ENCODE data around the gene MBD4. TPM values are rescaled to one million over a fixed set of nuclear protein-coding genes. Genes with fewer than 3 reads are reported as not detected.
"Not testable (repeated sequence)": the region's sequence is repeated elsewhere in the genome, so short reads cannot be mapped to it uniquely, and the experiment has no call there.

The MBD4 gene
- total and polyA plus RNA-seq, 2 of the 4 experiments (the other 2 are of a cell fraction), result 13.8 to 15.0 TPM

DNA sequence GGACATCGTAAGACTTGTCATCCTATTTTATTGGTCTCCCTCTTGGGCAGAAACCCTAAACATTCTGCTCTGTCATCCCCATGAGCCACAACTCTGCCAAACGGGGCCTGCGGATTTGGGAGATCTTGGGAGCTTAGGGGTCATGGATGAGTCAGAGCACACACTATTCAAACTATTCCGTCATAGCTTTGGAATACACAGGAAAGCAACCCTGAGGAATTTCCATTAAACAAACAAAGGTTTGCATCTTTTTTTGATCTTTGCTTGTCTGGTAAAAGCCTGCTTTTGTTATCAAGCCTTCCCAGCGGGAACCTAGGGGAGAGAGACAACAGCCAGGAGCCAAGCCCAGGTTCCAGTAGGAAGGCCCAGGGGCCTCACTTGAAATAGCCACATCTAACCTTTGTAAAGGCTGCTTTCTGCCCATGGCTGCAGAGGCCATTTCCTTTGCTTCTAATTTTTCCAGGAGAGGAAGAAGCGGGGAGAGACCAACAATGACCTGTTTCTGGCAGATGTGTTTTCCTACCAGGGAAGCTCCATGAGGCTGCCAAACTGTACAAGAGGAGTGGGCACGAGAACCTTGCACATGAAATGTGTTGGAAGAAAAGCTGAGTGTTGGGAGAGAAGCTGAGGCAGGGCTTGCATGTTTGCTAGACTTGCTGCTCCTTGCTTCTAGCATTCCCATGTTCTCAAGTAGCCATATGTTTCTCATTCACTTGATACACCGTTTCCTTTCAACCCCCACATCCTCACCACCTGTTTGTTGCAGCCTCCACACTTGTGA is 50.8 kb downstream of the MBD4 start:
- intact Hi-C loops (cut with micrococcal nuclease); H2AFZ ChIP-seq (replicated peaks; ENCODE audit: low read length, poor library complexity); CTCF ChIA-PET; H3K9ac ChIP-seq (ENCODE audit: low read depth, low read length); H3K4me3 ChIP-seq (ENCODE audit: insufficient read depth, low read depth, low read length); dilution Hi-C loops (cut with HindIII; ENCODE audit: low sequenced_read_pairs, unreplicated experiment); POLR2A ChIA-PET (ENCODE audit: unreplicated experiment); H3K9me3 ChIP-seq (ENCODE audit: control insufficient read depth, insufficient read depth, low read length); H3K27me3 ChIP-seq (ENCODE audit: control insufficient read depth, insufficient read depth, low read length); H4K20me1 ChIP-seq (ENCODE audit: insufficient read depth, low read length); BruUV-seq (replicated peaks): not testable (repeated sequence)
- Histone ChIP-seq H3K9me1 (ENCODE audit: insufficient read depth, low read length) (peaks cover 18% of the 10 kb centered on the region), H3K36me3 (ENCODE audit: control insufficient read depth, insufficient read depth, low read length) (peaks cover 30% of the 10 kb centered on the region), H2BK5ac (ENCODE audit: low read depth, low read length, poor library complexity, severe bottlenecking) (peak overlapping the region; percentile 97), H3K14ac (replicated peaks; ENCODE audit: low read depth, low read length) (peak overlapping the region; percentile 90), H3K18ac (ENCODE audit: low read depth, low read length) (peak overlapping the region; percentile 8), H4K5ac (ENCODE audit: low read depth, low read length) (peak overlapping the region; percentile 78), H2BK15ac (ENCODE audit: low read depth, low read length) (peak overlapping the region; percentile 98; the same call in 2 of the 3 replicates), H4K8ac (ENCODE audit: low read depth in 2 of 2, low read length in 2 of 2) (peak overlapping the region; percentile 75 to 93), H2BK20ac (ENCODE audit: low read depth, low read length) (peak overlapping the region; percentile 85), H4K91ac (ENCODE audit: insufficient read depth, low read depth, low read length) (peak overlapping the region; percentile 98), H3K4me2 (ENCODE audit: low read depth, low read length) (peak overlapping the region; percentile 8; the same call in 1 of the 2 replicates), H3K4ac (ENCODE audit: low read depth, low read length) (peak overlapping the region; percentile 93), H3K79me1 (ENCODE audit: low read depth in 1 of 2, low read length in 2 of 2) (peaks cover 21 to 48% of the 10 kb centered on the region in 2 experiments), H3K56ac (ENCODE audit: extremely low read depth, insufficient read depth, low read length) (peak overlapping the region; percentile 82), H3K23ac (ENCODE audit: low read depth, low read length) (peak overlapping the region; percentile 72), H2AK5ac (ENCODE audit: low read depth, low read length) (peak overlapping the region; percentile 99), H3K4me1 (ENCODE audit: control insufficient read depth, insufficient read depth, low read length) (peaks cover 20% of the 10 kb centered on the region), H3K27ac (ENCODE audit: insufficient read depth, low read length) (peak overlapping the region; percentile 94), H2AK9ac (replicated peaks; ENCODE audit: low read depth, low read length, poor library complexity) (peak overlapping the region; percentile 89), H2BK120ac (ENCODE audit: low read depth, low read length) (peak overlapping the region; percentile 89)
- ATAC-seq (ENCODE audit: low read depth) (peak; percentile 87), DNase-seq (peak; percentile 88)
- TF ChIP-seq NFE2L2 (IDR thresholded peaks at IDR 0.05; ENCODE audit: low read depth, low read length) (peak; percentile 77), FOS (IDR thresholded peaks at IDR 0.05; ENCODE audit: low read depth, low read length) (peak; percentile 37; the same call in 1 of the 2 replicates)
- in situ Hi-C loops (cut with MboI; ENCODE audit: low sequenced_read_pairs), result loop anchor here (5.0 to 25.0 kb wide), 2 partner anchors 93 to 223 kb away; partner anchors contain the start of gene PLXND1
- WGBS, 2 experiments (ENCODE audit: extremely low coverage in 2 of 2, insufficient read length in 1 of 2), result 40% methylated on average over 1 of the region's 8 CpGs; no CpG with 5 or more reads in 1 of the 2 experiments

Measured in IMR-90 (cell line).